Tongue (tissue), 2 donors: ENCODE data around the gene ATP9A. TPM values are rescaled to one million over a fixed set of nuclear protein-coding genes. Genes with fewer than 3 reads are reported as not detected.
"Not testable (repeated sequence)": the region's sequence is repeated elsewhere in the genome, so short reads cannot be mapped to it uniquely, and the experiment has no call there.

ENCODE experiments used
- DNase-seq: peaks from one replicate; pipeline ENCODE4 v3.0.0-alpha.2; 2015
- total RNA-seq: library from RNA; depleted of rRNA; stranded (reverse); fragments of >200 nt; gene quantifications from one replicate; pipeline ENCODE4 v1.2.3, GENCODE V29; 2014

ATP9A gene
- total RNA-seq, 1 donor from 2014 or later = 95.1 TPM

DNA sequence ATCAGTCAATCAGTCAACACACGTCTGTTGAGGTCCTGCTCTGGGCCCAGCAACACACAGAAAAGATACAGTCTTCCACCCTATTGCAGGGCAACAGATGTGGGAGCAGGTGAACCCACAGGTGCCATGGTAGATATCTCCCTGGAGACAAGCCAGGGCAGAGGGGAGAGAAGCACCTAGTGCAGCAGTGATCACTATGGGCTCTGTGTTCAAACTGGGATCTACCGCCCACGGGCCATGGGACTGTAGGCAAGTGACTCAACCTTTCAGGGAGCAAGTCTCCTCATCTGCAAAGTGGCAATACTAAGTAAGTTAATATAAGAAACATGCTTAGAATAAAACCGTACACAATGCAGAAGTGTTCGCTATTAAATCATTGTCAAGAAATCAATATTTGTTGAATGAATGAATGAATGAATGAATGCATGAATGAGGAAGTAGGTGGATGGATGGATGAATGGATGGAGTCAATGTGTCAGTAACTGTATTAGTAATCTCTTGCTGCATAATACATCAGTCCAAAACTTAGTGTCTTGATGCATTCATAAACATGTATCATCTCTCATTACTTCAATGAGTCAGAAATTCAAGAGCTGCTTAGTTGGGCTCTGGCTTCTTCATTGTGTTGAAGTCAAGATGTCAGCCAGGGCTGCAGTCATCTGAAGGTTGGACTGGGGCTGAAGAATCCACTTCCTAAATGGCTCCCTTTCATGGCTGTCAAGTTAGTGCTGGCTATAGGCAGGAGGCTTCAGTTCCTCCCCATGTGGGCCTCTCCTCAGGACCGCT, 193.7 kb downstream of the ATP9A start:
- no peak for DNase-seq

DNA sequence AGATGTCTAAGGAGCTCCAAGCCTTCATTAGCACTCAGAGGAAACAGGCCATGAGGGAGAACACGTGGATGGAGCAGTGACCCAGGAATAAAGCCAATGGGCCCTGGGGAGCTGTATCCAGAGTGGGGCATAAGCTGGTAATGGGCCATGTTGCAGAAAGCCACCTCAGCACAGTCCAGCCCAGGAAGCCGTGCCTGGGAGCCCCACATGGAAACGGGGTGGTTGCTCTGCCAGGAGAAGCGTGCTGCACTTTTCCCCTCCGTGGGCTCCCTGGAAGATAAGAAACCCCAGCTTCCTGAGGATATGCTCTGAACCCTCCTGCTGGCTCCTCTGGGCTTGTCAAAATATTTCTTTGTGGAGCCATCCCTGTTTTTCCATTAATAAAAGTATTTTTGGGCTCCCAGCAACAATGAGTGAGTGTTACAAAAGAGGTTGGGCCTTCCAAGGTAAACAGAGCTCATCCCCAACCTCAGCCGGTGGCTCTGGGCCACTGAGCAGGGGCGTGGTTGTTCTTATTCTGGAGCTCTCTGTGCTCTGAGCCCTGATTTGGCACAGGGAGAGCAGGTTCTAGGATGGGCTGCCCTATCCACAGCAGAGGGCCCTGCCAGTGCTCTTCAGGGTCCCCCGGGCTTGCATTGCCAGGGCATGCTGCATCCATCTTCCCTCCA, 194.5 kb downstream of the ATP9A start:
- peak; percentile 33 for DNase-seq

DNA sequence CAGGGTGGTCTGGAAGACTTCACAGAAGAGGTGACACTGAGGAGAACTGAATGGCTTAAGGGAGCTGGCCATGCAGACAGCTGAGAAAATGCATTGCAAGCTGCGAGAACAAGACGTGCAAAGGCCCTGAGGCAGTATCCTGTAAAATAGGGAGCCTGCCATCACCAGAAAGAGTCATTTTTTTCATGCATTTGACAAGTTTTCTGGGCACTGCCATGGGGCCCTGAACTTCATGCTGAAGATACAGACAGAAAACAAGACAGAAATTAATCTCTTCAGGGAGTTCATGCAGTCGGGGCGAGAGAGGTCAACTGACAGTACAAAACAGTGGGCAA, 196.8 kb downstream of the ATP9A start:
- no peak for DNase-seq

DNA sequence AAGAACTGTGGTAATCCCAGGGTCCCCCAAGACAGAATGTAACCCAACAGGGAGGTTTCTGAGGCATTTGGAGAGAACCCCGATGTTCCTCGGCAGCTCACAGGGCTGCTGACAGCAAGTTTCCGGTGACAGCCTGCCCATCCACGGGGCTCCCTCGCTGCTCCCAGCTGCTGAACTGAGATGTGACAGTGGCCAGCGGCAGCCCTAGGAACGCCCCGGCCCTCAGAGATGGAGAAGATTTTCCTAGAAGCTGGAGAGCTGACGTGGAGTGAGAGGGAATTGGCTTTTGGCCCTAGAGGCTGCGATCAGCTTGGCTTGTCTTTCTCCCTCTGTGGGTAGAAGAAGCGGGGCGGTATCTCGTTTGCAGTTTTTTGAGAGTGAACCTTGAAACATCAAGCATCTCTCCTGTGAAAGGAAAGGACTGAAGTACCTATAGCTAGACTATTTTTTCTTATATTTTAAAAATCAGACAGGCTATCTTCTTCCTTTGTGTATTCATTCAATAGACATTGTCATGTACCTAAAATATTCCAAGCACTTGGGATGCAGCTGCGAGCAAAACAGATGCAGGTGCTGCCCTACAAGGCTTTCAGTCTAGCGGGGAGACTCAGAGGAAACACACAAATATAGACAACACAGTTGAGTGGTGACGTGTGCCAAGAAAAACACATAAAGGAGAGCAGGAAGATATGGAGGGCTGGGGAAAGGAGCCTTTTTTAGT, 197.3 kb downstream of the ATP9A start:
- peak; percentile 78 for DNase-seq

DNA sequence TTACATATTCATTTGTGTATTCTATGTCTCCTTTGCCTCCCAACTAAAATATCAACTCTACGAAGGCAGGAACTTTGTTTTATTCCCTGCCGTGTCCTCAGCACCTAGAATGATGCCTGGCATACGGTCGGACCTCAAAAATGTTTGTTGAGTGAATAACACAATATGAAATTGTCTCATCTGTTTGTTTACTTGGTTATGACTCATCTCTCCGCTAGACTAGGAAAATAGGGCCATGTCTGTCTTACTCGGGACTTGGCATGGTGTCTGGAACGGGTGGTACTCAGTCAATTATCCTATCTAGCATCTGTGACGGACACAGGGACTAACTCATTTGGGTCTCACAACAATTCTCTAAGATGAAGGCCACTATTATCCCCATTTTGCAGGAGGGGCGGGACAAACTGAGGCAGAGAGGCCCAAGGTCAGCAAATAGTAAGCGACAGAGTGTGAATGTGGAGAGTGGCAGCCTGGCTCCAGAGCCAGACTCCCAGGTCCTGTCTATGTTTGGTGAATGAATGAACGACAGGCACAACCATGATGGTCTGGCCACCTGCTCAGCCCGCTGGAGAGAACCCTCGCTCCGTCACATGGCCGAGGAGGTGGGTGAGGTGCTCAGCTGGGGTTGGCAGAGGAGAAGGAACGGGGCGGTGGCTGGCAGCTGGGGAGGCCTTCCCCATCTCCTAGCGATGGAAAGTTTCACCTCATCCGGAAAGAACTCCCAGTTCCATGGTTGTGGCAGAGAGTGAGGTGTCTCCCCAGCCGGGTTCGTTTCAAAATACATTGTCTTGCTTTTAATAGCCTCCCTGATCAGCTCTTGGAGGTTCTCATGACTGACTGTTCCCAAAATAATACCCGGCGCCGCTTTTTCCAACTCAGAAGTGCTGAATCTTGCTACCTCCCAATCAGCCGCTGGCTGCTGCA, 198.1 kb downstream of the ATP9A start:
- peak; percentile 56 for DNase-seq

DNA sequence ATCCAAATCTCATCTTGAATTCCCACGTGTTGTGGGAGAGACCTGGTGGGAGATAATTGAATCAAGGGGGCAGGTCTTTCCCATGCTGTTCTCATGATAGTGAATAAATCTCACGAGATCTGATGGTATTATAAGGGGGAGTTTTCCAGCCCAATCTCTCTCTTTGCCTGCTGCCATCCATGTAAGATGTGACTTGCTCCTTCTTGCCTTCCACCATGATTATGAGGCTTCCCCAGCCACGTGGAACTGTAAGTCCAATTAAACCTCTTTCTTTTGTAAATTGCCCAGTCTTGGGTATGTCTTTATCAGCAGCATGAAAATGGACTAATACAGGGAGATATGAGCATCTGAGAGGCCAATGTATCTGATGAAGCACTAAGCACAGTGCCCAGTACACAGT, 199.7 kb downstream of the ATP9A start:
- DNase-seq = not testable (repeated sequence)

DNA sequence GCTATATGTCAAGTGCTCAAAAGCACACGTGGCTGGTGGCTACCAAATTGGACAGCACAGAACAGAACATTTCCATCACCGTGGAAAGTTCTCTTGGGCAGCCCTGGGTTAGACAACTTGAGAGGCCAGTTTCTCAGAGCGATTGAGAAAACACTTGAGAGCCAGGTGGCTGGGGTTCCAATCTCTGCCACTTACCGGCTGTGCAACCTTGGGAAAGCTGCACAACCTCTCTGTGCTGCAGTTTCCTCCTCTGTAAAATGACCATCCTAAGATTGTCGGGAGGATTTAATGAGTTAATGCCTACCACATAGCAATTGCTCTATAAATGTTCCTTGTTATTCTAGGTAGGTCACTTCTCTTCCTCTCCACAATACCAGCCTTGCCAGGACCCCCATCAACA, 200.6 kb downstream of the ATP9A start:
- DNase-seq = no peak

DNA sequence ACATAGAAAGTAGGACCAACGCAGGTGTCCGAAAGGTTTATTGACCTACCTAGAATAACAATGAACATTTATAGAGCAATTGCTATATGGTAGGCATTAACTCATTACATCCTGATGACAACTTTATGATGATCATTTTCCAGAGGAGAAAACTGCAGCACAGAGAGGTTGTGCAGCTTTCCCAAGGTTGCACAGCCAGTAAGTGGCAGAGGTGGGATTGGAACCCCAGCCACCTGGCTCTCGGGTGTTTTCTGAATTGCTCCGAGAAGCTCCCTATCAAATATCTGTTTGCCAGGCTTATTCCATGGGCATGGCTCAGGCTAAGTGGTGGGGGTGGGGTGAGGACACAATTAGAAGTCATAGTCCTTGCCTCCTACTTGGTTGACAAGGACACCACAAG, 201.6 kb downstream of the ATP9A start:
- no peak for DNase-seq

DNA sequence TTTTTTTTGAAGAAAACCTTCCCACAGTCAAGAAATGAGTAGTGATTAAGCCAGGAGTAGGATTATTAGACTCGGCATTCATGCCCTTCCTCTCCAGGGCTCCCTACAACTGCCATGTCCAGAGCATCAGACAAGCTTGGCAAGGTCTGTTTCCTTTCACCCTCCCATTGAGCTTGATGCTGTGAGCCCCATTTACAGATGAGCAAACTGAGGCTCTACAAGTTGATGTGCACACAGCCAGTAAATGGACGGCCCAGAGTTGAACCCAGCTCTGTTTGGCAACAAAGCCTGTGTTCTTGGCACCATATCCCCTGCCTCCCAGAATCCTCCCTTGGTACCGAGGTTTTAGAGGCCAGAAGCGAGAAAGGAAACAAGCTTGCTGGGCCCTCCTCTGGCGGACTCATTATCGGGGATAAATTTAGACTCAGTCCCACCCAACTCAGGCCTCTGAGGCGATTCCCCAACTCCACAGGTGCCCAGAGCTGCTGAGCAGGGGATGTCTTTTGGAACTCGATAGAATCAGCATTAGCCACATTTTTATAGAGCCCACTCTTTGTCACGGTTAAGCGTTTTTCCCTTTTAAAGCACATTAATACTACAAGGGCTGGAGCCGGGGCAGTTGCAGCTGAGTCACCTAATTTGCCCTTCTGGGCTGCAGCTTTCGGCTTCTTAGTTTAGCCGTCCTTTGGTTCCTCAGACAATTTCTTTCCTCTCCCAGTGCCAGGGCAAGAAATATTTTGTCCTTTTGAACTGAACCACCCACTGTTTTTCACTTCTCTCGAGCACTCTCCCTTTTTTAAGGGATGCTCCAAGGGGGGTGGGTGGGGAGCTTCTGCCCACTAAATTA, 202.7 kb downstream of the ATP9A start:
- no peak for DNase-seq

DNA sequence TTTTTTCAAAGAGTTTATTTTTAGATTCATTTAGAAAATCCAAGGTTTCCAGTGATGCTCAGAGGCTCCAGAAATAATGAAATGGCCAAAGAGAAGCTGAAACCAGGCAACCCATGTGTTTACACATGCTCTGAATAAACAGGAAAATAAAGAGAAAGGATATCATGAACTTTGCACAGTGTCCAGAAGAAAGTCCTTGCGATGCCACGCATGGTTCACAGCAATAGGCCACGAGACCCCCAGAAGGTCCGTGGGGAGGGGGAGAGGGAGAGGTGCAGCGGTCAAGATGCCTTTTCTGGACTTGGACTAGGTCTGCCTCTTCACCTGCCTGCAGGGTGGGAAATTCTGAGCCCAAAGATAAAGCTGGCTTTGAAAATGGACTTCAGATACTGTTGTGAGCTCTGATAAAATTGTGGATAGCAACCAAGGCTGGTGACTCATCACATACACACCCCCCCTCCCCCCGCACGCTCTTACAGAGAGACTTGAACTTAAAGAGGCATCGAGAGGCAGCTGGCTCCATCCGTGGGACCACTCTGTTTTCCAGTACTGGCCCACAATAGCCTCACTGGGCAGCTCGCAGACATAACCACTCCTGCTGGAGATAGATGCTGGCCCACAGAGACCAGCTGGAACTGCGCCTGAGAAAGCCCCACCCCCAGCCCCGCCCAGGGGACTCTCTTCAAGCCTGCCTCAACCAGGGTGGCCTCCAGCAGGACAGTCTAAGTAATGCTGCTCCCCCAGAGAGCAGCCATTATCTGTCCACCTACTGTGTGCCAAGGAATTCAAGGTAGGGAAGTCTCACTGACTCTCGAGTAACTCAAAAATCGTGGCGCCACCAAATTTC, 204.5 kb downstream of the ATP9A start:
- peak; percentile 83 for DNase-seq

DNA sequence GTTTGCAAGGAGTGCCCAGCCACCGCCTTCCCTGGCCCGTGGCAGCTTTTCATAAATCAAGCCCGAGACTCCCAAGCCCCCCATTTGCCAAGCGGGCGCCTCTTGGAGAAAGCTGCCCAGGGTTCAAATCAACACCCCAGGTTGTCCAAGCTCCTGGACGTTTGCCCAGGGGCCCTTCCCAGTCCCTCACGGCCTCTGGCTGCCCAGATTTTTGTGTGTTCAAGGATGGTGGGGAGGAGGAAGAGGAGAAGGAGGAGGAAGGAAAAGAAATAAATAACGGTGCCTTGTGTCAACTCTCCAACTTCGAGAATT, 205.1 kb downstream of the ATP9A start:
- DNase-seq = no peak

DNA sequence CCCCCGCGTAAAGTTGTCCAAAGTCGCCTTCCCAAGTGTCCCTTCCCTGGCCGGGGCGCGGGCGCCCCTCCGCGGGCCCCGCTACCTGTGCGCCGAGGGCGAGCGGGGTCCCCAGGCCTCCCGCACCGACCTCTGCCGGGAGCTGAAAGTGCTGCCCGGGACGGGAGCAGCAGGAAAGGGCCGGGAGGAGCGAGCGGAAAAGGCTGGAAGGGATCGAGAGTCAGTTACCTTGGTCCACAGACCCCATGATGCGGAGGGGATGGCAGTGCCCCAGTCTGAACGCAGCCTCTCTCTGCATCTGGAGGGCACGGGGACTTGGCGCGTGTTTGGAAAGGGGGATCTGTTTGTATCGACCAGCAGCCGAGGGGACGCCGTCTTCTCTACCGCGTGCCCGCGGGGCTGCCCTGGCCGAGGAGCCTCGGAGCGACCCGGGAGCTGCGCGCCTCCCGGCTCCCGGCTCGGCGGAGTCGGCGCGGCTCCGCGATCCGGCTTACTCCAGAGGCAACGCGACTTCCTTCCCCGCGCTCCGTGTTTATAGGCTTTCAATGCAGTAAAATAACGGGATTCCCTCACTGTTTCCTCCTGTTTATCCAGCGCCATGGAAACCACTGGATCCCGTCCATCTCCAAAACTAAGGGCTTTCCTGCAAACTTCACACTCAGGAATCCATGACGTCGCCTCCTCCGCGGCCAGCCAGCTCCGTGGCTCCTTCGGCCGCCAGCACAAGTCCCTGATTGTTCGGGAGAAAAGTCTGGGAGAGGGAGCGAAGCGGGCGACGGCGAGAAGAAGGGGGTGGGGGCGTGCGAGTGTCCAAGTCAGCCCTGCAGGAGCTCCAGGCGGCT, 205.6 kb downstream of the ATP9A start:
- DNase-seq = peak; percentile 98

DNA sequence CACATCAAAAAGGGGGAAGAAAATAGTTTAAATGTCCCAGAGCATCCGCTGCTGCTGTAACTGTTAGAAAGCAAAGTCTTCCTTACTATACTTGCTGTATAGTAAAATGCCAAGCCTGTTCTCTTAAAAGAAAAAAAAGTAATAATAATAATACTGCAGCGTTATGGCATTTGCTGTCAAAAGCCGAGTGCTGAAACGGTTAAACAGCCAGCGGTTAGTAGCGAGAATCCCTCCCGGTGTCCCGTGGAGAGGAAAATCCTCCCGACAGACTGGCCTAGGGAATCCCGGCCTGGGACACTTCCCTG, 206.2 kb downstream of the ATP9A start:
- DNase-seq = peak; percentile 74

DNA sequence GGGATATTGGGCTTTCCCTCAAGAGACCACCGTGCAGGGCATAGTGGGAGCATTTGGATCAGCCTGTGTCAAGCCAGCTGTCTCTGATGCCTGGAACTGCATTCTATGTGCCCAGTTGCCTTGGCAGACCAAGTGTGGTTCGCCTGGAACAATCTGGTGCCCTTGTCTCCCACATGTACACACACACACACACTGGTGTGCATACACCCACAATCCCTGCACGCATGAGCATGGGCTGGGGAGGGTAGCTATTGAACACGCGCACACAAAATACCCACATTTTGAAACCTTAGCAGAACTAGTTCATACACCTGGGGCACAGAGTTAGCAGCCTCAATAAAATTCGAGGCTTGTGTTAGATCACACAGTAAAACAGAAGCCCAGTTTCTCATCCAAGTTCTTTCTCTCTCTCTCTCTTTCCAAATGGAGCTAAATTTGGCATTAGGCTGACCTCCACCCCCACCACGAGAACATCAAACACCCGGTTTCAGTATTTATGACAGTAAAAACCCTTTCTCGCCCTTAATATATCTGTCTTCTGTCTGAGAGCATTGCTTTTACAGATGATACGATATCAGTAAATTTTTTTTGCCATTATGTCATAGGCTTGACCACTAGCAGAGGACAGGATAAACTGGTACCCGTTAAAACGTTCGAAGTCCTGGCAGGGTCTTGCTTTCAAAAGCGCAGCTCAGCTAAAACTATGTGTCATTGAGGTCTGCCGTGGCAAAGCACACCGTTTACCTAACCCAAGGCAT, 207.5 kb downstream of the ATP9A start:
- DNase-seq = peak; percentile 44

DNA sequence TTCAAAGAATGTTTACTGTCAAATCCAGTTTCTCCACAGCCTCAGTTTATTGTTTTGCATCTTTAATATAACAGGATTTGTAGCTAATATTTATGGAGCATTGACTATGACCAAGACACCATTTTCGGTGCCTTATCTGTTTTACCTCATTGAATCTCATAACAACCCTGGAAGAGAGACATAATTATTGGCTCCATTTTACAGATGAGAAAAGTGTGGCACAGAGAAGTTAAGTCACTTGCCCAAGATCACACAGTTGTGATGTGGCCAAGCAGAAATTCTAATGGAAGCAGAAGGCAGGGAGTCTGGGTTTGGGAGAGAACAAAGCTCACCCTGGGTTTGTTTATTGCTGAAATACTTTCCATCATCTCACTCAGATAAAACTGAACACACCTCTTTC, 208.1 kb downstream of the ATP9A start:
- DNase-seq = no peak

DNA sequence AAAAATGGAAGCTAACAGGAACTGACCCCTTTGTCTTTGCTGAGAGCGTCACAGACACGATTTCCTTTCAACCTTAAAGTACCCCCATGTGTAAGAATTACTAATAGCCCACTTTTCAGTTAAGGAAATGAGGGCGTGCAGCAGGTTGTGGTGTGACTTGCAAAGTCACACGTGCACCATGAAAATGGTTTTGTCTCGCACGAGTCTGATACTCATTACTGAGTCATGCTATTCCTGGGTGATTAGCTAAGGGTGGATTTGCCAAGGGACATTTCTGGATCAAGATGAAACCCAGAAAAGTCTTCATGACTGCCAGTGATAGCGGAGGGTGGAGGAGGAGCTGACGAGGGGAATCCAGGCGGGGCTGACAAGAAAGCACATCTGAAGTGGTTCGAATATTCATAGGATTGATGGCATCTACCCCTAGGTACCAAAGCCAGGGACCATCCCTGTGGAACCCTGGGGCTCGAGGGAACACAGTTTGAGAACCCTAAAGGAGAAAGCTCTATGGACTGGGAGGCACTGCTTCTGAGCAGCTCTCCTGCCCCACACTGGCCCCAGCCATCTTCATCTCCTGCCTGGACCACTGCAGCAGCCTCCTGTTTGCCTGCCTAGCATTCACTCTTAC, 213.5 kb downstream of the ATP9A start:
- DNase-seq = peak; percentile 66

DNA sequence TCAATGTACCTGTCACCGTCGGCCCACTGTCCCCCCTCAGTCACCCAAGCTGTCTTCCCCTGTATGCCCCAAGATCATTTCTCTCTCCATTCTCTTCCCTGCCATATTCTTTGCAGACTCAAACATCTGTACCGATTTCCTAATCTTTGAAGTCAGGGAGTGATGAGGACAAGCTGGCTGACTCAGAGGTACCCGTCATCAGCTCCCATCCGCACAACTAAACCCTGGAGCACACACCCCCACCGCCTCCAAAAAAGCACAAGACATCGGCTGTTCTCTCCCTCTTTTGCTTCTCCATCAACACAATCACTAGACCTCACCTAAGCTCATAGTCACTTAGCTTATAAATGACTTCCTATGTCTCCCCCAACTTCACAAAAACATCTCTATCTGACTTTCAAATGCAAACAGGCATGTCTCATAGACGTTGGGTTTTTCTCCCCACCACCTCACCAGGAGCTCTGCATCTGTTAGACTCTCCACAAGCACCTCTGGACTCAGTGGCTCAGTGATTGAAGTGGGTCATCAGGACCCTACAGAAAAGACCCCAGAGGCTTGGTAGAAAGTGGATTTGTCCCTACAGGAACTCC, 214.2 kb downstream of the ATP9A start:
- no peak for DNase-seq

DNA sequence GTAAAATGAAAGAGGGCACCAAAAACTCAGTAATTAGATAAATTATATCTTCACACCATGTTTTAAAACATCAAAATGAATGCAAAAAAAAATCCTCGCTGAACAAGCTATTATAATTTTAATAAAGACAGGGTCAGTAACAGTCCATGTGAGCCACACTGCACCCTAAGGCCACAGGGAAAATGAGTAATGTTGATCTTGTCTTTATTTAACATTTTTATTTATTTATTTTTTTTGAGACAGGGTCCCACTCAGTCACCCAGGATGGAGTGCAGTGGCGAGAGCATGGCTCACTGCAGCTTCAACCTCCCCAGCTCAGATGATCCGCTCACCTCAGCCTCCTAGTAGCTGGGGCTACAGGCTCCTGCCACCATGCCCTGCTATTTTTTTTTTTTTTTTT, 217.0 kb downstream of the ATP9A start:
- no peak for DNase-seq
